Fibroblast of lung (primary cell): ENCODE results near the gene BMPR1B.

Source experiments
- EZH2 ChIP-seq: IDR thresholded peaks from 2 replicates; pipeline ENCODE4 v1.5.1; 2012; ENCODE audit warnings: low read length, control low read depth, mild to moderate bottlenecking; ENCODE audit errors: missing control alignments
- TF ChIP-seq, protein P1 (sequence below), 2 donors: IDR thresholded peaks in 1 of 2; conservative IDR thresholded peaks in 1 of 2; 1 replicate in 1 of 2; 2 replicates in 1 of 2; pipeline ENCODE4 v1.5.1; 2011 to 2012; ENCODE audit warnings: low read length in 2 of 2, control low read depth in 1 of 2, inconsistent platforms in 1 of 2, low read depth in 1 of 2, mild to moderate bottlenecking in 1 of 2

DNA sequence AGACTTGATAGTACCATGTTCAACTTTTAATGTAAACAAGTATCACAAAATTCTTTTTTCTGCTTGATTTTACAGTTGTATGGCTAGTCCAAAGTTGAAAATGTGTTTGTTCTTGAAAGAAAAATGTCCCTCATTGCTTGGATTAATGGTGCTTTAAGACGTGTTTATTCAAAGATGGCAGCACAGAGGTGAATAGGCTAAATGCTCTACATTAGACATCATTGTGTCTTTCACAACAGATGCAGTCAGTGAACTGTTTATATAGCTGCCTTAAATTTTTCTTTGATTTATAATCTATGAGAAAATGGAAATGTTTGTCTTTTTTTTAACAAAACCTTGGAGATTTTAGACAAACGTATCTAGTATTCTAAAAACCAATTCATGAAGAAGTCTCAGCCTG lies 137.3 kb downstream of the BMPR1B start:
- TF ChIP-seq EZH2, result no peak
- TF ChIP-seq, protein P1, sequence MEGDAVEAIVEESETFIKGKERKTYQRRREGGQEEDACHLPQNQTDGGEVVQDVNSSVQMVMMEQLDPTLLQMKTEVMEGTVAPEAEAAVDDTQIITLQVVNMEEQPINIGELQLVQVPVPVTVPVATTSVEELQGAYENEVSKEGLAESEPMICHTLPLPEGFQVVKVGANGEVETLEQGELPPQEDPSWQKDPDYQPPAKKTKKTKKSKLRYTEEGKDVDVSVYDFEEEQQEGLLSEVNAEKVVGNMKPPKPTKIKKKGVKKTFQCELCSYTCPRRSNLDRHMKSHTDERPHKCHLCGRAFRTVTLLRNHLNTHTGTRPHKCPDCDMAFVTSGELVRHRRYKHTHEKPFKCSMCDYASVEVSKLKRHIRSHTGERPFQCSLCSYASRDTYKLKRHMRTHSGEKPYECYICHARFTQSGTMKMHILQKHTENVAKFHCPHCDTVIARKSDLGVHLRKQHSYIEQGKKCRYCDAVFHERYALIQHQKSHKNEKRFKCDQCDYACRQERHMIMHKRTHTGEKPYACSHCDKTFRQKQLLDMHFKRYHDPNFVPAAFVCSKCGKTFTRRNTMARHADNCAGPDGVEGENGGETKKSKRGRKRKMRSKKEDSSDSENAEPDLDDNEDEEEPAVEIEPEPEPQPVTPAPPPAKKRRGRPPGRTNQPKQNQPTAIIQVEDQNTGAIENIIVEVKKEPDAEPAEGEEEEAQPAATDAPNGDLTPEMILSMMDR (conservative IDR thresholded peaks at IDR 0.05 in 1 of 2, IDR thresholded peaks at IDR 0.05 in 1 of 2; ENCODE audit: low read depth in 1 of 2, low read length in 2 of 2), result no peak
